Neural progenitor cell (in vitro differentiated cells): Measurements from ENCODE around the gene GPR101.

Experiments
- CTCF ChIP-seq: fragments of 200-600 bp; sonication (generic); IDR thresholded peaks from 2 replicates; pipeline ENCODE4 v1.5.1; 2017; ENCODE audit warnings: antibody characterized with exemption, mild to moderate bottlenecking
- EZH2 ChIP-seq: fragments of 200-600 bp; sonication (generic); IDR thresholded peaks from 2 replicates; pipeline ENCODE4 v1.6.1; 2017; ENCODE audit warnings: antibody characterized with exemption, mild to moderate bottlenecking, moderate library complexity
- EZH2phosphoT487 ChIP-seq: fragments of 200-600 bp; sonication (generic); IDR thresholded peaks from 2 replicates; pipeline ENCODE4 v1.6.1; 2017; ENCODE audit warnings: antibody characterized with exemption

- TF ChIP-seq CTCF (no peak), EZH2 (no peak), EZH2phosphoT487 (no peak)
These were observed 34.8 kb downstream of the GPR101 start for GRCh38 chrX:136999024-136999423.
